IPS-18c (cell line): Measurements from ENCODE around the gene NMRK1.

Experiments used
- H3K4me3 ChIP-seq: 2 replicates; pipeline ENCODE4 v1.7.0; 2013; ENCODE audit warnings: low read depth, mild to moderate bottlenecking, low read length, moderate library complexity; ENCODE audit not compliant: insufficient read depth
- H3K9me3 ChIP-seq: one replicate; pipeline ENCODE4 v1.6.1; 2013; ENCODE audit warnings: mild to moderate bottlenecking, low read length, moderate library complexity; ENCODE audit not compliant: control insufficient read depth, insufficient read depth

NMRK1 gene

DNA sequence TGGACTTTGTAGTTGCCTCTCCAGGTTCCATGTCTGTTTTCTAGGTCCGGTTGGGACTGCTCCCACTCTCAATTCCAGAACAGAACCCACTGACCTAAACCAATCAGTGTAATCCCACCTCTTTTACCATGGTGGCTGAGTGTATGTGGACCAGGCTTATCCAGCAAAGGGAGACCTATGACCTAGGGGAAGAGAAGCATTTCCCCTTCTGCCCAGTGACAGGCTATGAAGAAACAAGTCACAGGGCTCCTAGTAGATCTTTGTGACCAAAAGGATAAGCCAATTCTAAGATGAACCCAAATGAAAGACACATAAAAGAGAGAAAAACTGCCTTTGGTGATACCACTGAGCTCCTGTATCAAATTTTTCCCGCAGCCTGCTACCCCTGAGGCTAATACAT, 6.3 kb downstream of the NMRK1 start:
- Histone ChIP-seq H3K9me3 (no peaks in the 10 kb centered on the region), H3K4me3 (no peak overlapping the region)

DNA sequence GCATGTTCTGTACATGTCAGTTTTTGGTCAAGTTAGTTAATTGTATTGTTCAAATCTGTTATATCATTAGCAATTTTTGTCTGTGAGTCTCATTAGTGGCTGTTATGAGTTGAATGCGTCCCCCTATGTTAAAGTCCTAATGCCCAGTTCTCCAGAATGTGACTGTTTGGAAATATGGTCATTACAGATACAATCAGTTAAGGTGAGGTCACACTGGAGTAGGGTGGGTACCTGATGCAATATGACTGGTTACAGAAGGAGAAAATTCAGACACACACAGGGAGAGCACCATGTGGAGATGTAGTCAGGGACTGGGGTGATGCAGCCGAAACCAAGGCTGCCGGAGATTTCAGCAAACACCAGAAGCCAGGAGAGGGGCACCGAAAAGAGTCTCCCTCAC, 15.1 kb downstream of the NMRK1 start:
- no peak overlapping the region for H3K4me3 ChIP-seq

DNA sequence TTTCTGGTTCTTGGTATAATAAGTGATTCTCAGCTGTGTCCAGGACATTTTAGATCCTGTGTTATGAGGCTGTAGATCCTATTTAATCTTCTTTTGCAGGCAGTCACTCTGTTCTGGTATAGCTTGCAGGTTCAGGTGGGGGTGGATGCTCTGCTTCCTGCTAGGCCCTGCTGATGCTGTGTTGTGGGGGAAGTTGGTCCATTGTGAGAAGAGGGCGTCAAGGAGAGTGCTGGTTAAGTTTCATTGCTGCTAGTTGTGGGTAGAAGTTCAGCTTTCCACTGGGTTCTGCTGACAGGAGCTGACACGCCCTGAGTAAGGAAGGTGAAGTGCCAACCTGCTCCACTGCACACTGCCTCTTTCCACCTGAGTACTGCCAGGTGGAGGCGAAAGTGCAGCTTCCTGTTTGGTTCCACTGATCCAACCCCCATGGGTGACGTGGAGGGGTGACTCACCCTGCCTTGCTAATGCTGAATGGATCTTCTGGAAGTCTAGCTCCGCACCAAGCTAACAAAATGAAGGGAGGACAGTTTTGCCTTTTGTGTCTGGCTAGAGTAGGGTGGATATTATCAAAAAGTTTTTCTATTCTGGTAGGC, 16.3 kb downstream of the NMRK1 start:
- H3K4me3 ChIP-seq = no peak overlapping the region

More for the DNA sequence above, 15.1 kb downstream of the NMRK1 start:
- H3K9me3 ChIP-seq = no peaks in the 10 kb centered on the region

DNA sequence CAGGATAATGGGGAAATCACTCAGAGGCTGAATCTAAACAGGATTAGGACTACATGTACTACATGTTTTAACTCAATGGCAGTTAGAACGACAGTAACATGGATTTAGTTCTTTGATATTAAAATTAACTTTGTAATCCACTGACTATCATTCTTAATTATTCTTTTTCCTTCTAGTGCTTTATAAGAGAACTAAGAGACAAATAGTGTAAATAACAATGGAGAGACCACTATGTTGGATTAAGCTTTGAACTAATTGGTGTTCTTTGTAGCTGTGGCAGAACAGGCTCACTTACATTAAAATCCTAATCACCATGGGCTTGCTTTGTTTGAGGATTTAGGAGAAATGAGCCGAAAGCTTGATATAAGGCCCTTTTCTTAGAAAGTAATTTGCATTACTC, 18.8 kb downstream of the NMRK1 start:
- Histone ChIP-seq H3K4me3 (no peak overlapping the region), H3K9me3 (no peaks in the 10 kb centered on the region)

More for the DNA sequence above, 16.3 kb downstream of the NMRK1 start:
- no peaks in the 10 kb centered on the region for H3K9me3 ChIP-seq

DNA sequence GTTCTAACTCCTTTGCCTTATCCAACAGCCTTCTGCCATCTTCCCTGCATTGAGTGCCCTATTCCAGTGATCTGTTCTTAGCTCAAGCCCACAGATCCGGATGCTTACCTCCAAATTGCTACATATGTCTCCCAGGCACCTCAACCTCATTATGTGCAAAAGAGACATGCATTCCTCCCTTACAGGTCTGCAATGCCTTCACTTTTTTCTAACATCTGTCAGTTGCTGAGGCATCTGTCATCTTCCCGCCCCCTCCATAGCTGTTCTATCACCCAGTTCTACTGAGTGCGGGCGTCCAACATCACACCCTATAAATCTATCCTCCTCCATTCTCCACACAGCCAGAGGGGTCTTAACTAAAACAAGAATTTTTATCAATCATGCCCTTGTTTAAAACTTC, 20.1 kb downstream of the NMRK1 start:
- Histone ChIP-seq H3K4me3 (no peak overlapping the region), H3K9me3 (no peaks in the 10 kb centered on the region)

DNA sequence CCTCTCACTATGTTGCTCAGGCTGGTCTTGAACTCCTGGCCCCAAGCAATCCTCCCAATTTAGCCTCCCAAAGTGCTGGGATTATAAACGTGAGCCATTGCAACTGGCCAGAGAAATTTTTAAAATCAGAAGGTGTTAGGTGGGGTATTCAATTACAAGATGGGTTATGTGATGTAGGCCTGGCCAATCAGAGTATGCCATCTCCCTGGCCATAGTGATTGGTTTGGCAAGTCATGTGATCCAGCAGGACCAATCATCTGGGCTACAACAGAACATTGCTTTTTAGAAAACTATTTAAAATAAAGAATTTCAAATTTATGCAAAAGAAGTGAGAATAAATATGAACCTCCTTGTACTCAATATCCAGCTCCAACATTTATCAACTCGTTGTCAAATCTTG, 22.4 kb downstream of the NMRK1 start:
- Histone ChIP-seq H3K4me3 (no peak overlapping the region), H3K9me3 (no peaks in the 10 kb centered on the region)

DNA sequence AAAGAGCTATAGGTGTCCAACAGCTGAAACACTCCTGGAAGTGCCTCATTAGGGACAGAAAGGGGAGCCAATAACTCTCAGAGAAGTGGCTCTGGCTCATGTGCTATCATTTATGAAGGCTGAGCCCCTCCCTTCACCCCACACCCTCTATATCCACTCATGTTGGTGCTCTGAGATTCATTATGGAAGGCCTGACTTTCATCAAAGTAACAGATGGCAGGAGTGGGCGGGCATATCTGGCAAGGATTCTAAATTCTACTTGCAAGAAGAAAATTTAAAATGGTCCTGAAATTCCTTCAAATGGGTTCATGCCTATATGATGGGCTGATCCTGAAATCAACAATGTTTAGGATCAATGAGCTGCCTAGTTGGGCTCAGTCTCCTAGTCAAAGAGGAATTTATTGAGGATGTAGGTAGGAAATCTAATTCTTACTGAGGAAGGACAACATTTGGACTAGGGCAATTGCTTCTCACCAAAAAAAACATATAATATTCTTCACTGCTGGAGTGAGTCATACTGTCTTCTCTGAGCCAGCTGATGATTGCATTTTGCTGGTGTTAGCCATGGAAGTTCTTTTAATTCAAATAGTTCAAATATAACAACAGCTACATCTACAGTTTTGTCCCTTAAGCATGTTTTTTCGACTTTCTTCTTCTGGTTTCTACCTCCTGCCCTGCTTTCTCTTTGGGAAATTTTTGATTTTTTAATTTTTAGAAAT, 23.5 kb downstream of the NMRK1 start:
- no peaks in the 10 kb centered on the region for H3K9me3 ChIP-seq
- no peak overlapping the region for H3K4me3 ChIP-seq

DNA sequence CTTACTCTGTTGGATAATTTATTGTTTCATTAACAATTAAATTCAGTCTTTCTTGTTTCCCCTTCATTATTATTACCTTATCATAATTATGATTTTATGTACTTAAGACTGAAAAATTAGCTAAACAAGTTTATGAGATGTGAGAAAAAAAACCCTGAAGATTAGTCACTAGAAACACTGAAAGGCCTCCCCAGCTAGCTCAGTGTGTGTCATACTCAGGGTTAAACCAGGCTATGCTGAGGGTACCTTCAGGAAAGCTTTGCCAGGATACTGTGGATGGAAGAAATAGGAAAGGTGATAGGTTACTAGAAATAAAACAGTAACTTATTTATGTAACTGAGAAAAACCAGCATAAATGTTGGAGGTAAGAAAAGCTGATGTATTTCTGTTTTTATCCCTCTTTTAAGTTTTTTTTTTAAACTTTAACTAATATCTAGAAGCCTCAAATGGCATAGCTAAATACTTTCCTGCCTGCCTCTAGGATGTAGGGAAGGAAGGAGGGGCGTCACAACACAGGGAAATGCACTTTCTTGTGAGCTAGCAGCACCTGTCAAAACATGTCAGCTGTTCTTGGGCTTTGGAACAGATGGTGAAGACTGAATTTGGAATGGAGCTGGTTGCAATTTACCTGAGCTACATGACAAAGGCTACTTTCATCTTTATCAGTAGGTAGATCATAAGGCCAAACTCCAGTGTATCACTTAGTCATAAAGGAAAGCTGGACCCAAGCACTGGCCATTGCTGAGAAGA, 24.2 kb downstream of the NMRK1 start:
- H3K4me3 ChIP-seq = no peak overlapping the region
- H3K9me3 ChIP-seq = no peaks in the 10 kb centered on the region

DNA sequence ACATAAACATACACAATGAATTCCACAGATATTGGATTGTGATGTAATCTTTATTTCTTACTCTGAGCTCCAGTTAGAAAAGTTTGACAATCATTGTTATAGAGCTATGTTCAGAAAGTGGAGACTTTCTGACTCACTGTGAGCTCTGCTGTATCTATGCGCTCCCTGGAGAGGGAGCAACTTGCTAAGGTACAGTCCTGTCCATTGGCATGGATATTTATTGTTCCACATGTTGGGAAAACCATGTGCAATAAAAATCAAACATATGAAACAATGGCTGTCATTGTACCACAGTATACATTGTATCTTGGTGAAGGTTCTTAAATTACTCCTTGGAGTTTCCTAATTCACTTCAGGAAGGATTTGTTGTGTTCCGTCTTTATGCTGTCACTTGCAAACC, 26.8 kb downstream of the NMRK1 start:
- H3K9me3 ChIP-seq = no peaks in the 10 kb centered on the region
- H3K4me3 ChIP-seq = no peak overlapping the region

DNA sequence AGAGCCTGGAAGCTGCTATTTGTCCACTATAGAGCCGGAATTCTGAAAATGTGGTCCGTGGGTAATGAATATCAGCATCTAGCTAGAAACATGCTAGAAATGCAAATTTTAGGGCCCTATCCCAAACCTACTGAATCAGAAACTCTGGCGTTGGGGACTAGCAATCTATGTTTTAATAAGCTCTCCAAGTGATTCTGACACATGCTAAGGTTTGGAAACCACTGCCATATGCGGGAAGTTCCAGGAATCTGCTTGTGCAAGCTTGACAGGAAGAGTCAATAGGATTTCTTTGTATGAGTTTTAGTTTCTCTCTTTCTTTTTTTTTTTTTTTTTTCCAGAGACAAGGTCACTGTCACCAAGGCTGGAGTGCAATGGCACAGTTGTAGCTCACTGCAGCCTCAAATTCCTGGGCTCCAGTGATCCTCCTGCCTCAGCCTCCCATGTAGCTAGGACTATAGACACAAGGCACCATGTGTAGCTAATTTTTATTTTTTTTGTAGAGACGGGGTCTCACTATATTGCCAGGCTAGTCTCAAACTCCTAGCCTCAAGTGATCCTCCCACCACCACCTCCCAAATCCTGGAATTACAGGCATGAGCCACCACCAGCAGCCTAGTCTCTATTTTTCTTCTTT, 33.5 kb downstream of the NMRK1 start:
- H3K4me3 ChIP-seq = no peak overlapping the region
- no peaks in the 10 kb centered on the region for H3K9me3 ChIP-seq

DNA sequence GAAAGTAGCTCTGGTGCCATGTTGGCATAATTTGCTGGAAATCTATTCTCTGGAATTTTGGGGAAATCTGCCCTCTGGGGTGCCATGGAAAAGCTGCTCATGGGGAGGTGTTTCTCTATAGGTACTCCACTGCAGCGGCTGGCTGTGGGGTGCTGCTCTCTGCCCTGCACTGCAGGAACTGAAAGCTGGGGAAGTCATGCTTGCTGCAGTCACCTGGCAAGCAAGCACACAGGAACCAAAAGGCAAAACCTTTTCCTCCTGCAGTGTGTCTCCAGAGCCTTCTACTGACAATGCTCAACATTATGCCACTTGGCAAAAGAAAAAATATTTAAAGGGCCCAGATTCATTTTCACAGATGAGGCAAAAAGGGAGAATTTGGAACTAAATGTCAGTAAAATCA, 34.1 kb downstream of the NMRK1 start:
- H3K4me3 ChIP-seq = no peak overlapping the region
- no peaks in the 10 kb centered on the region for H3K9me3 ChIP-seq

DNA sequence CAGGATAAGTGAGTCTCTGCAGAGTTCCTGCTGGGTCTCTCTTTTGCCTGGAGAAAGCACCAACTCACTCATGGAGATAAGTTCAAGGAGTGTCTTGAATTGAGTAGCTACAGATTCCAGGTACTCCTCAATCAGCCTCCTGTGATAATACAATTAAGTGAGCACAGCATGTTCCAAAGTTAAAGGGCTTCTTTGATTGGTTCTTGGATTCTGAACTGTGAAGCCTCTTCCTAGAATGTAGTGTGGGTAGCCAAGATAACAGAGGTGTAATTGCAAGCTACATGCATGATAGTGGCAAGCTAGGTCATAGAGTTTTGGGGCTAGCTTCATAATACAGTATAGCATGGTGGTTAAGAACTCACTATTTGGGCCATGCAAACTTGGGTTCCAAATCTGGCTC, 36.7 kb downstream of the NMRK1 start:
- H3K9me3 ChIP-seq = no peaks in the 10 kb centered on the region
- no peak overlapping the region for H3K4me3 ChIP-seq

DNA sequence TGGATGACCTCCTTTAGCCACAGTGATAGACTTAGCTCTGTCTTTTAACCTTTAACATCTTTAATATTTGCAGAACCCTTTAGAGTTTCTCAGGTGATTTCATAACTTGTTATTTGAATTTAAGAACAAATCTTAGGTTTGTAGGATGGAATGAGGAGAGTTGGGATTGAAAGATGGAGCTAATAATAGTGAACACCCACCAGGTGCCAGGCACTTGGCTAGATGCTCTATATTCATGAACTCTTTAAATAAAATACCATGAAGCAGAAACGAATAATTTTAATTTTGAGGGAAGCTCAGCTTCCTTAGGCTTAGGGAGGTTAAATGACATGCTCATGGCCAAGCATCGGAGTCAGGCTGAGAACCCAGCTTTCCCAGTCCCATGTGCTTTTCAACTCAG, 40.4 kb downstream of the NMRK1 start:
- Histone ChIP-seq H3K9me3 (no peaks in the 10 kb centered on the region), H3K4me3 (no peak overlapping the region)

DNA sequence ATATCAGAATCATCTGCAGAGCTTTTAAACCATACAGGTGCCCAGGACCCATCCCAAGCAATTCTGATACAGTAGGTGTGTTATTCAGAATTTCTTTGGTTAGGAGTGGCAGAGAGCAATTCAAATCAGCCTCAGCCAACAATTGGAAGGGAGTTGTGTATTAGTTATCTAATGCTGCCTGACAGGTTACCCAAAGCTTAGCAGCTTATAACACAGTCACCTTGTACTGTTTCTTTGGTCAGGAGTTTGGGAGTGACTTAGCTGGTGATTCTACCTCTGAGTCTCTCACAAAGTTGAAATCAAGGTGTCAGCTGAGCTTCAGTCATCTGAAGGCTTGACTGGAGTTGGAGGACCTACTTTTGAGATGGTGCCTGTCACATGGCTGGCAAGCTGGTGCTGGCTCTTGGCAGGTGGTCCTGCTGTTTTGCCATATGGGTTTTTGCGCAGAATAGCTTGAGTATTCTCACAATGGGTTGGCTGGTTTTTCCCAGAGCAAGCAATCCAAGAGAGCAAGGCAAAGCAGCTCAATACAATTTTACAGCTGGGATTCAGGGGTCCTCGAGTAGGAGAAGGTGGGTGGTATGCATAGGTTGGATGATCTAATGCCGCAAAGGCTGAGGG, 41.1 kb downstream of the NMRK1 start:
- no peaks in the 10 kb centered on the region for H3K9me3 ChIP-seq
- no peak overlapping the region for H3K4me3 ChIP-seq

DNA sequence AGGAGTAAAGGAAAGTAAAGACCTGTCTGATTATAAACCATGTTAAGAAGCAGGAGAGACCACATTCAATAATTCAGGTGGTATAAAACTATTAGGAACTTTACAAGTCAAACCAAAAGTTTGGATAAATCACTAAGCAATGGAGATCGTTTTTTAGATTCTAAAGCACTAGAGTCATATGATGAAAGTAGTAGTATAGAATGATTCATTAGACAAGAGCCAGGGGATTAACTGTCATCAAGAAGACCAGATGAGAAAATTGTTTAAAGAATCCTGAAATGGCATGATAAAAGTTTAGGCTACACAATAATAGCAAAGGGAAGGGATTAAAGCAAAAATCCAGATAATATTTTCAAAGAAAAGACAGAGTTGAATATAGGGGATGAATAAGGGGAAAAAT, 46.9 kb downstream of the NMRK1 start:
- Histone ChIP-seq H3K4me3 (no peak overlapping the region), H3K9me3 (no peaks in the 10 kb centered on the region)

DNA sequence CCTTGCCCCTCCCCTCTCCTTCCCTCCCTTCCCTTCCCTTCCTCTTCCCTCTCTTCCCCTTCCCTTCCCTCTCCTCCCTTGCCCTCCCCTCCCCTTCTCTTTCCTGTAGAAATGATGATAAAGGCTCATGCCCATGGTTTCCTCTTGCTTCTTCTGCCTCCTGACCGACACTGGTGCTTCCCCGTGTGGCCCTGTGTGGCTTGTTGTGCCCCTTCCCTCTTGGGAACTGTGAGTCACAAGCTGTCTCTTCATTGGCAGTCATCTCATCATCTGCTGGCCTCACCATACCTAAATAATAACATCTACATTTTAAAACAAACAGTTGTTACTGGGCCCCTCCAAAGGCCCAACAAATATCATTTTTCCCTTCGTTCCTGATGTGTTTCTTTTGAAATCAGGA, 48.2 kb downstream of the NMRK1 start:
- Histone ChIP-seq H3K9me3 (no peaks in the 10 kb centered on the region), H3K4me3 (no peak overlapping the region)

DNA sequence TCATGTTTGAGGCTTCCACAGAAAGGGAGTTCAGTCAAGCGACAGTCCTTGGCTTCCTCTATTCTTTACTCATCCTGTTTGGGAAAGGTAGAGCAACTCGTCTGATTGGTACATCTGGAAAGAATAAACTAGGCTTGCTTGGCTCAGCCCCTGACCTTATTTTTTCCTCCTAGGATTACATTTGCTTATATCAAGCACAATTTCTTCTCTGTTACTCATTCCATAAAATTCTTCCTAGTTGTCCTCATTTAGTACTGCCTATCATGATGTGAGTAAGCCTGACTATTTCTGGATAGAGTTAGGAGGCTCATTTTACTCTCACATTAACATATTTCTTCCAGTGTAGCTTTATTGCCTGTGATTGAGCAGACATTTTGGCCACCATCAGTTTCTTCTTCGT, 48.9 kb downstream of the NMRK1 start:
- Histone ChIP-seq H3K4me3 (no peak overlapping the region), H3K9me3 (no peaks in the 10 kb centered on the region)
